ENCODE results near the gene TTBK2. TPM values are rescaled to one million over a fixed set of nuclear protein-coding genes. Genes with fewer than 3 reads are reported as not detected.

TTBK2 gene
- total and polyA plus RNA-seq, 2 donors (not counting 3 experiments of a cell fraction or from before 2014, with no cell fraction given), result 4.4 to 17.1 TPM

GRCh38 chr15:42964476-42964875 lies 43.9 kb upstream of the TTBK2 start:
- DNase-seq (ENCODE audit: low read depth, low spot score) (no peak), FAIRE-seq (no peak)
- H3K9ac ChIP-seq (replicated peaks; ENCODE audit: extremely low read depth, insufficient read depth, low read length), result no peak overlapping the region
- H3K4me3 ChIP-seq (replicated peaks in 1 of 3; ENCODE audit: insufficient read depth in 1 of 3, low read depth in 1 of 3, low read length in 3 of 3), result no peak overlapping the region
- H3K36me3 ChIP-seq (ENCODE audit: control insufficient read depth in 2 of 2, extremely low read depth in 1 of 2, insufficient read depth in 2 of 2, low read length in 2 of 2), result peaks cover 9 to 12% of the 10 kb centered on the region in 2 experiments
- CTCF ChIA-PET, result no interaction called here
- H3K9me1 ChIP-seq (replicated peaks; ENCODE audit: control insufficient read depth, extremely low read depth, insufficient read depth, low read length), result no peaks in the 10 kb centered on the region
- no peak overlapping the region for H3K4me2 ChIP-seq (ENCODE audit: insufficient read depth, low read length)
- TF ChIP-seq, protein P1, sequence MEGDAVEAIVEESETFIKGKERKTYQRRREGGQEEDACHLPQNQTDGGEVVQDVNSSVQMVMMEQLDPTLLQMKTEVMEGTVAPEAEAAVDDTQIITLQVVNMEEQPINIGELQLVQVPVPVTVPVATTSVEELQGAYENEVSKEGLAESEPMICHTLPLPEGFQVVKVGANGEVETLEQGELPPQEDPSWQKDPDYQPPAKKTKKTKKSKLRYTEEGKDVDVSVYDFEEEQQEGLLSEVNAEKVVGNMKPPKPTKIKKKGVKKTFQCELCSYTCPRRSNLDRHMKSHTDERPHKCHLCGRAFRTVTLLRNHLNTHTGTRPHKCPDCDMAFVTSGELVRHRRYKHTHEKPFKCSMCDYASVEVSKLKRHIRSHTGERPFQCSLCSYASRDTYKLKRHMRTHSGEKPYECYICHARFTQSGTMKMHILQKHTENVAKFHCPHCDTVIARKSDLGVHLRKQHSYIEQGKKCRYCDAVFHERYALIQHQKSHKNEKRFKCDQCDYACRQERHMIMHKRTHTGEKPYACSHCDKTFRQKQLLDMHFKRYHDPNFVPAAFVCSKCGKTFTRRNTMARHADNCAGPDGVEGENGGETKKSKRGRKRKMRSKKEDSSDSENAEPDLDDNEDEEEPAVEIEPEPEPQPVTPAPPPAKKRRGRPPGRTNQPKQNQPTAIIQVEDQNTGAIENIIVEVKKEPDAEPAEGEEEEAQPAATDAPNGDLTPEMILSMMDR (IDR thresholded peaks at IDR 0.05; ENCODE audit: extremely low read depth in 1 of 2, insufficient read depth in 1 of 2, low read depth in 1 of 2, low read length in 2 of 2), result no peak
- TF ChIP-seq MYC (IDR thresholded peaks at IDR 0.05; ENCODE audit: low read depth, low read length), result no peak
- no peak for TF ChIP-seq JUN (IDR thresholded peaks at IDR 0.05; ENCODE audit: borderline replicate concordance, insufficient read depth, insufficient read length, low read depth)
- no peak for TF ChIP-seq FOS (IDR thresholded peaks at IDR 0.05; ENCODE audit: borderline replicate concordance, insufficient read depth, low read length)
- TF ChIP-seq EZH2 (IDR thresholded peaks at IDR 0.05; ENCODE audit: borderline replicate concordance, low read depth, low read length, severe bottlenecking), result no peak
- no peak for TF ChIP-seq GATA2 (IDR thresholded peaks at IDR 0.05; ENCODE audit: insufficient read depth, insufficient read length, low read depth, low read length)
- no peak for TF ChIP-seq POLR2AphosphoS5 (IDR thresholded peaks at IDR 0.05; ENCODE audit: insufficient read depth, low read depth, low read length)
- TF ChIP-seq MAX (IDR thresholded peaks at IDR 0.05; ENCODE audit: insufficient read depth, insufficient read length), result no peak
- TF ChIP-seq POLR2A (IDR thresholded peaks at IDR 0.05; ENCODE audit: low read depth, low read length), result no peak
- no peak overlapping the region for H2AFZ ChIP-seq (ENCODE audit: low read depth, low read length)
- no peaks in the 10 kb centered on the region for H4K20me1 ChIP-seq (replicated peaks; ENCODE audit: control insufficient read depth, extremely low read depth, insufficient read depth, low read length)
- POLR2A ChIA-PET, result no interaction called here
- H3K27ac ChIP-seq (ENCODE audit: insufficient read depth, low read depth, low read length), result no peak overlapping the region
- H3K4me1 ChIP-seq (ENCODE audit: control insufficient read depth, extremely low read depth, insufficient read depth, low read length), result no peaks in the 10 kb centered on the region
- dilution Hi-C loops (cut with MboI; ENCODE audit: extremely low pct_ligation_motif_present, low sequenced_read_pairs), result no loop called here
- no TSS peak for BruUV-seq (replicated peaks)
- no peaks in the 10 kb centered on the region for H3K79me2 ChIP-seq (ENCODE audit: control insufficient read depth, insufficient read depth, low read length)
- H3K9me3 ChIP-seq (replicated peaks; ENCODE audit: control insufficient read depth, insufficient read depth, low read length), result no peaks in the 10 kb centered on the region
- no peaks in the 10 kb centered on the region for H3K27me3 ChIP-seq (ENCODE audit: control insufficient read depth in 2 of 2, insufficient read depth in 2 of 2, low read length in 2 of 2)
- intact Hi-C loops (cut with micrococcal nuclease), result no loop called here
